ENCODE results near the gene GNL3L. TPM values are rescaled to one million over a fixed set of nuclear protein-coding genes. Genes with fewer than 3 reads are reported as not detected.

Gene GNL3L
- total and polyA plus RNA-seq, 2 experiments from 2014 or later = 10.3 to 31.5 TPM

GRCh38 chrX:54597728-54598127, 67.7 kb downstream of the GNL3L start:
- WGBS (ENCODE audit: low lambda C conversion rate, missing lambda C conversion rate) = 49% methylated on average over 2 of the region's 2 CpGs
- Histone ChIP-seq H3K9me2 (replicated peaks; ENCODE audit: insufficient read depth) (no peaks in the 10 kb centered on the region), H3K4me1 (ENCODE audit: insufficient read depth) (no peaks in the 10 kb centered on the region), H3K4me2 (no peak overlapping the region), H3K9me3 (ENCODE audit: low read depth) (no peaks in the 10 kb centered on the region), H3K27me3 (no peaks in the 10 kb centered on the region), H3K4me3 (no peak overlapping the region), H4K20me1 (ENCODE audit: insufficient read depth, poor library complexity, severe bottlenecking) (no peaks in the 10 kb centered on the region), H2AFZ (no peak overlapping the region), H3K36me3 (replicated peaks; ENCODE audit: insufficient read depth, low read depth) (no peaks in the 10 kb centered on the region), H3K27ac (no peak overlapping the region), H3K79me2 (no peaks in the 10 kb centered on the region)
- TF ChIP-seq EZH2phosphoT487 (IDR thresholded peaks at IDR 0.05; ENCODE audit: low read depth, severe bottlenecking, unreplicated experiment) (no peak), CTCF (IDR thresholded peaks at IDR 0.05; ENCODE audit: poor library complexity) (no peak), EZH2 (IDR thresholded peaks at IDR 0.05; ENCODE audit: borderline replicate concordance) (no peak)
- no peak for DNase-seq (ENCODE audit: low spot score)

GRCh38 chrX:54602563-54602962, 72.5 kb downstream of the GNL3L start:
- TF ChIP-seq EZH2phosphoT487 (IDR thresholded peaks at IDR 0.05; ENCODE audit: low read depth, severe bottlenecking, unreplicated experiment) (no peak), CTCF (IDR thresholded peaks at IDR 0.05; ENCODE audit: poor library complexity) (no peak), EZH2 (IDR thresholded peaks at IDR 0.05; ENCODE audit: borderline replicate concordance) (no peak)
- no peaks in the 10 kb centered on the region for H3K9me3 ChIP-seq (ENCODE audit: low read depth)
- H3K4me3 ChIP-seq = no peak overlapping the region
- H3K79me2 ChIP-seq = no peaks in the 10 kb centered on the region
- H4K20me1 ChIP-seq (ENCODE audit: insufficient read depth, poor library complexity, severe bottlenecking) = no peaks in the 10 kb centered on the region
- H3K27me3 ChIP-seq = no peaks in the 10 kb centered on the region
- no peak for DNase-seq (ENCODE audit: low spot score)
- 80% methylated on average over 1 of the region's 1 CpG for WGBS (ENCODE audit: low lambda C conversion rate, missing lambda C conversion rate)
- H3K4me2 ChIP-seq = no peak overlapping the region
- no peaks in the 10 kb centered on the region for H3K4me1 ChIP-seq (ENCODE audit: insufficient read depth)
- no peaks in the 10 kb centered on the region for H3K9me2 ChIP-seq (replicated peaks; ENCODE audit: insufficient read depth)
- no peaks in the 10 kb centered on the region for H3K36me3 ChIP-seq (replicated peaks; ENCODE audit: insufficient read depth, low read depth)
- H3K27ac ChIP-seq = no peak overlapping the region
- no peak overlapping the region for H2AFZ ChIP-seq

Other genes starting within 250 kb of the GNL3L start
- gene WNK3, start 172.2 kb upstream of the GNL3L start, total RNA-seq = 12.4 and 12.5 TPM in 2 replicates
- gene WNK3, start 172.2 kb upstream of the GNL3L start, polyA plus RNA-seq = 9.8 and 10.6 TPM in 2 replicates
- 16.5 and 18.9 TPM in 2 replicates for gene TSR2, start 89.8 kb upstream of the GNL3L start, total RNA-seq
- 58.4 and 58.8 TPM in 2 replicates for gene TSR2, start 89.8 kb upstream of the GNL3L start, polyA plus RNA-seq
- gene FGD1, start 34.0 kb upstream of the GNL3L start, total RNA-seq = 4.7 and 9.0 TPM in 2 replicates
- gene FGD1, start 34.0 kb upstream of the GNL3L start, polyA plus RNA-seq = 8.7 and 11.9 TPM in 2 replicates

Data from hepatocyte (in vitro differentiated cells).